HG02852 (cell line): ENCODE data around the gene IL23R.

Source experiments
- ATAC-seq: cut with Tn5 transposase; IDR thresholded peaks from one replicate; pipeline ENCODE4 v1.9.1; 2021; ENCODE audit warnings: mild to moderate bottlenecking, moderate library complexity; ENCODE audit not compliant: unreplicated experiment

IL23R gene

GRCh38 chr1:67294836-67295617 is 128.8 kb downstream of the IL23R start:
- ATAC-seq = no peak

- ATAC-seq = no peak
Measured at GRCh38 chr1:67298762-67299161, 132.5 kb downstream of the IL23R start.

- no peak for ATAC-seq
Measured at GRCh38 chr1:67299296-67299695, 133.0 kb downstream of the IL23R start.

- ATAC-seq = no peak
Measured at GRCh38 chr1:67300561-67300960, 134.3 kb downstream of the IL23R start.

GRCh38 chr1:67304023-67304422 is 137.8 kb downstream of the IL23R start:
- no peak for ATAC-seq

- no peak for ATAC-seq
Measured at GRCh38 chr1:67306547-67306946, 140.3 kb downstream of the IL23R start.

- ATAC-seq = no peak
Measured at GRCh38 chr1:67307251-67308060, 141.2 kb downstream of the IL23R start, which contains the start of gene IL12RB2. Gene IL12RB2 (plus strand): TSS chr1:67307873. CDS start chr1:67320369, 12,496 bp downstream.

- ATAC-seq = no peak
Measured at GRCh38 chr1:67308136-67308535, 141.9 kb downstream of the IL23R start.
